Measurements from ENCODE around the gene PKD2L1.
"Not testable (repeated sequence)": the region's sequence is repeated elsewhere in the genome, so short reads cannot be mapped to it uniquely, and the experiment has no call there.

The PKD2L1 gene

DNA sequence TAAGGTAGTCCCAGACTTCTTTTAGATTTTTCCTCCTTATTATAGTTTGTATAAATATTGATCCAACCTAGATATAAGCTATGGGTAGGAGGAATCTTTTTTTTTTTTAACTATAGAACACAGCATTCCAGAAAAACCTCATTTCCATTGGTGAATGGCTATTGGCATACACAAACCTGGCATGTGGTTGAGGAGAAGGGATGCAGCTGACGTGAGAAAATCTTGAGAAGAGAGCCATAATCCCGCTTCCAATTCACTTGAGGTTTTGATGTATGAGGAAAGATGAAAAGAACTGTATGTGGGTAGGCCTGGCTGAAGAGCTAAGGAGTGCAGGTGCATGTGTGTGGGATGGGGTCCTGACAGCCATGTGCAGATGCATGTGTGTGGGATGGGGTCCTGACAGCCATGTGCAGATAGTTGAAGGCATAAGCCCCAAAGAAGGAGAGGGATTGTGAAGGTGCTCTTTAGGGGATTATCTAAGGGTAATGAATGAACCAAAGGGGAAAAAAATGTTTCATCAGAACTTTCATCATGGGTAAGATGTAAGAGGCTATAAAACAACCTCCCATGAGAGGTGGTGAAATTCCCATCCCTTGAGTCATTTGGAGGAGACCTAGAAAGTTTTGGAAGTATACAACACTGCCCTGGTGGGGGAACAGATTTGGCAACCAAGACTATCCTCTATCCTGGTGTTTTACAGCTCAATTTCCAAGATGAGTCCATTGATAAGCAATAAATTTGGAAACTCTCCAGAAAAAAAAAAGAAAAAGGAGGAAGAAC is 3.8 kb upstream of the PKD2L1 start:
- no peak for DNase-seq

DNA sequence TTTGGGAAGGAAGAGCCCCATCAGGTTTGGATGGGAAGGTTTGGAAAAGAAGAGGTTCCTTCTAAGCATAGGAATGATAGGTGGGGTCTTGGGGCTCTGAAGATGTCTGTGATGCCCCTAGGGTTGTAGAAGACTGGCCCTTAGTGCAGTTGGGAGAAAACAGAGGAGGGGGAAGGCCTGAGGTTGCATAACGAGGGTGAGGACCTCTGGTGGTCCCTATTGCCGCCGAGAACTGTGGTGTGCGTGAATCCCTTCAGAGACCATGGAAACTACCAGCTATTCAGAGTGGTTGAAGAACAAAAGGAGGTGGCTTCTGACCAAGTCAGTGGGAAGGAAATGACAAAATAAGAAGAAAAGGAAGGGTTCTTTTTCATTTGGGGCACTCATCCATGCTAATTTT is 3.1 kb upstream of the PKD2L1 start:
- no peak for DNase-seq

DNA sequence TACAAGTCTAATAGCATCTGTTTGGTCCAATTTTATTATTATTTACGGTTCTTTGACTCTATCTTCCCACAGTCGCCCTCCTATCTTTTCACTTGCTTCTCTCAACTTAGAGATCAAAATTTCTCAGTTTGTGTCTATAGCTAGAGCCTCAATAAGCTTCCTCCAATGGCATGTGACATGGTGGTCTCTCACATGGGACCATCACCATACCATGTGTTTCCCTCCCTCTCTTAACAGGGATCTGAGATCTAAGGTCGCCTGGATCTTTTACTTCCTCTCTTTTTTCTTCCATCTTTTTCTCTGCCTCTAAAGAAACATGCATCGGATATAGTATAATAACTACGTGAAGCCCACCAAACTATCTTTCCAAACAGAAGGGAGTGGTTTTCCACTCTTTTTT is 1.8 kb downstream of the PKD2L1 start:
- DNase-seq = no peak

DNA sequence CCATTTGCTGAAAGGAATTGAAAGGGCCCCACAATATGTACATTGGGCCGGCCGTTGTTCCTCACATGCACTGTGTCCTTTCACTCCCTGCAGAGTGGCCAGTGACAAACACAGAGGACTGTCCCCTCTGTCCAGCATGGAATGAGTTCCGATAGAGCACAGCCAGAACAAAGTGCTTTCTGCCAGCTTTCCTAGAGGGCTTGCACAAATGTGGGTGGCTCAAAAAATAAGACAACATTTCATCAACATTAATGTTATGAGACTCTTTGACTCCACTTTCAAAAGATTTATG is 2.4 kb downstream of the PKD2L1 start:
- DNase-seq = no peak

DNA sequence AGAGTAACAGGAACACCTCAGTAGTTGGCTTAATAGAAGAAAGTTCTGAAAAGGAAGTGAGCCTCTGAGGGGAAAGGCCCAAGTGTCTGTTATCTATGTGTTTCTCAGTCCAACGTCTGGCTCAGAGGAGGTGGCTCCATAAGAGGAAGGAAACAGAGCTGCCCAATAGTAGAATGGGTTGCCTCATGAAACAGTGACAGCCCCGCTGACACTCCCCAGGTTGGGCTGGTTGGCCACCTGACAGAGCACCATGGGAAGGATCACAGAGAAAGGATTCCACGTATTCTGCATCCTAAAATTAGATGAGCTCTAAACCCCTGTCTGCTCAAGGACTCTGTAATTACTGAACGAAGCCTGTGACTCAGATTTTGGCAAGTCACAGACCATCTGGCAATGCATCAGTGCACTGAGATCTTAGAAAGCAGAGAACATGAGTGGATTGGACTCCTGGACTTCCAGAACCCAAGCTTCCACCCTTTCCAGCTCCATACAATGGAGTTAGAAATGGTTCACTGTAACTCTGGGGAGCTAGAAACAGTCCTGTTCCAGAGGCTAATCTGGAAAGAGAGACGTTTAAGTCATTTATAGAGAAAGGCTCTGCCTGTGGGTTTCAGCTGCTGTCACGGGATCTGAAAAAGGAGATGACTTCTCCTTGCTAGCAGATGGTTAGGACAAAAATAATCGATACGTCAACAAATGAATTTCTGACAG is 2.9 kb downstream of the PKD2L1 start:
- DNase-seq = peak in 1 of 3 experiments; percentile 11

DNA sequence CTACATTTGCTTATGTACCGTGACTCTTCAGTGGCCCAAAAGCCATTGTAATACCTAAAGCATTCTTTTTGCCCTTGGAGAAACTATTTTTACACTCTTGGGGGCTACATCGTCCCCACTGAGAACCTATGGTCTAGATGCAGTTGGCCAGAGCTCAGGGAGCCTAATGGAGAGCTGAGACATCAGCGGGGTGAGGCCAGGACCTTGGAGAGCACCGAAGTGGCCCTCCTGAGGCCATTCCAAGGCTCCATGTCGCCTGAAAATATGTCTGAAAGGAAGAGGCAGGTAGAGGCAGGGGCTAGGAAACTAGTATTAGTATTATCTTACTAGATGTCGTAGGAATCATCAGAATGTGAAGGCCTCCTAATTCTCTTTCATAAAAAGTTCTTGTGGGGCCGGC is 4.9 kb downstream of the PKD2L1 start:
- no peak for DNase-seq

DNA sequence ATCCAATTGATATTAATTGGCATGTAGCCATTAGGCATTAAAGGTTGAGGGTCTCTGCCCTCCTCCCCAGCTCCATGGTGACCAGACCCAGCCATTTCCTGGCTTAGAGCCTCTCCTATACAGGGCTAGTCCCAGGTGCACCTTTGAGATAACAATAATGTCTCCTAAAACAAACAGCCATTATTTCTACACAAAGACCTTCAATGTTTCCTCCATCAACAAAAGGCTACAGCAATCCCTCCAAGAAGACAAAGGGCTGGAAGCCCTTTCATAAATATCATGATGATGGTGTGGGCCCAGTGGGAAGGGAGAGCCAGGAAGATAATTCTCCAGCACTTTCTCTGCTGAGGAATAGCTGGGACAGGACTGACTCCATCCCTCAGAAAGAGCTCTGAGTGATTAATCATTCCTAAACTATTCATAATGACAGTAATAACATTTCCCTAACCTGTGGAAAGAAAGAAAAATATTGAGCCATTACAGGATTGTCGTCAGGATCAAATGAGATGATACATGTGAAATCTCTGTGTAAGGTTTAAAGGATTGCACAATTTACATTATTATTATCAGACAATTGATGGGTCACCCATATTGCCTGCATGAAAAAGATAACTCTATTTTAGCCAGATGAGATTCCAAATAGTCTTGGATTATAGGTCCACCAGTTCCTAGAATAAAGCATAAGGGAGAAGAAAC is 10.2 kb downstream of the PKD2L1 start:
- peak in 2 of 3 experiments; percentile 46 to 82 for DNase-seq

DNA sequence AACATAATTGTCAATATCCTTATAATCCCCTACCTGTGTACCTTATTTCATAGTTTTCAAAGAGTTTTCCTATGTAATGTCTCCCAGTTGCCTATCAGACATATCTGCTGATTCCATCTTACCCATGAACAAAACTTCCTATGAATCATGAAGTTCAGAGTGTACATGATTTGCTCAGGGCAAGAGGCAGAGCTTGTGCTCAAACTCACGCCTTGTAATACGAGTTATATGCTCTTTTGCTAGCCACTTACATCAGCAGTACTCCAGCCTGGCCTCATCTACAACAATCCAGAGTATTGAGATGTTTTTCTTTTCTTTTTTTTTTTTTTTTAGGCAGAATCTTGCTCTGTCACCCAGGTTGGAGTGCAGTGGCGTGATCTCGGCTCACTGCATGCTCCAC is 11.8 kb downstream of the PKD2L1 start:
- no peak for DNase-seq

DNA sequence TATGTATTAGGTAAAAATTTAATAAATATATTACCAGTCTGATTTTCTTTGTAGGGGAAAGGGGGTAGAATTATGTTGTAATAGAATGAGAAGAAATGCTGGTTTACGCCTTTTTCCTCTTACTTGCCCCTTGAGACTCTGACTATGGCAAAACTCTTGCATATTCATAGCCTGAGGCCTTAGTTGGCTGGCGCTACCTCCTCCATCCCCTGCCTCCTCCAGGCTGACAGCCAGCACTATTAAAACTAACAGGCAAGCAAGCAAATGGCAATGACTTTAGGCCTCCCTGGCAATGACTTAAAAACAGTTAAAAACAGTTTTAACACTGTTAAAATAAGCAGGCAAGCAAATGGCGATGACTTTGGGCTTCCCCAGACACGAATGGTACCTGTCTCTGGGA is 14.4 kb downstream of the PKD2L1 start:
- DNase-seq = no peak

DNA sequence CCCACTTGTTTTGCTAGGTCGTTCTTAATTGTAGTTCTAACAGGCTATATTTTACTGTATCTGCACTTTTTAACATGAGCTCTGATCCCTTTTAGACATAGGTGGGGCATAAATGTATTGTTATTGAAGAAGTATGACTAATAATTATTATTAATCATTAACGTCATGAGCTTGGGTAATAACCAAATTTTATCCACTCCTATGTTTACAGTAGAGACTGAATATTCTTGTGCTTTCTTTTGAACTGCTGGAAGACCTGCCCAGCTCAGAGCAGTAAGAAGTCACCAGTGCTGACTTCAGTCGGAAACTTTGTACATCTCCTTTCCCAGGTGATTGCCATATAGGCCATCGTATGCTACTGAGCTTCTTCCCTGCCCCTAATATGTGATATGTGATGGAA is 18.7 kb downstream of the PKD2L1 start:
- no peak for DNase-seq

DNA sequence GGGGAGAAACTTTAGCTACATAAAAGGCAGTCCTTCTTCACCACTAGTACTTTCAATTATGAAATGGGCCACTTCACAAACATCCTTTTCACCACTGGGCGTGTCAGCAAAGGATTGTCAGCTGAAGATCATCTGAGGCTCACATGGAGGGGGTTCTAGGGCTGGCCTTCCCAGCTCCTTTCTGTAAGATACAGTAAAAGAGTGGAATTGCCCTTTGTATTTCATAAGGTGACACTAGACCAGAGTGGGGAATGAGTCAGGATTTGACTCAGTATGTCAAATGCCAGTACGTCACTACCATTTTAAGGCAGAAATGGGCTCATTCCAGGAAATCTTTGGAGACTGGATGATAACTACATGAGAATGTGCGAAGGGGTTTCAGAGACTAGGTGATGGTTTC is 22.3 kb downstream of the PKD2L1 start:
- no peak for DNase-seq

DNA sequence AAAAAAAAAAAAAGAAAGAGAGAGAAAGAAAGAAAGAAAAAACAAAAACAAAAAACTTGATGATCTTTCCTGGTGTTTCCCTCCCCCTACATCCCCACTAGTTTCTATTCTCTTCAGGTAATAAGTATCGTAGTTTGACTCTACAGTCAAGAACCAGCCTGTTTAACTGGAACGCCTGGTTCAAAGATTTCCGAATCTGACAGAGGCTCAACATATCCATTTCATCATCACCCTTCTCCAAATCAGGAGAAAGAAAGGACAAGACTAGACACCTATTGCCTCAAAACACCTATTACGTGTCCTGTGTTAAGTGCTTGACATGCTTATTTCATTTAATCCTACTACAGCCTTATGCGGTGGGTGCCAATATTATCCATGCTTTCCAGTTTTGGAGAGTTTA is 23.2 kb downstream of the PKD2L1 start:
- DNase-seq = no peak

DNA sequence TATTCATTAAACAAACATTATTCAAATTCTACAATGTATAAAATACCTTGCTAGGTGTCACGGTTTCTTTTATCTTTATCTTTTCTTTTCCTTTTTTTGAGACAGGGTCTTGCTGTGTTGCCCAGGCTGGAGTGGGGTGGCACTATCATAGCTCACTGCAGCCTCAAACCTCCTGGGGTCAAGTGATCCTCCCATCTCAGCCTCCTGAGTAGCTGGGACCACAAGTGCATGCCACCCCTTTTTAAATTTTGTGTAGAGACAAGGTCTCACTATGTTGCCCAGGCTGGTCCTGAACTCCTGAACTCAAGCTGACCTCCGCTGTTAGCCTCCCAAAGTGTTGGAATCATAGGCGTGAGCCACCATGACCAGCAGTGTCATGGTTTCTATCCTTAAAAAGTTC is 25.6 kb downstream of the PKD2L1 start:
- no peak for DNase-seq

DNA sequence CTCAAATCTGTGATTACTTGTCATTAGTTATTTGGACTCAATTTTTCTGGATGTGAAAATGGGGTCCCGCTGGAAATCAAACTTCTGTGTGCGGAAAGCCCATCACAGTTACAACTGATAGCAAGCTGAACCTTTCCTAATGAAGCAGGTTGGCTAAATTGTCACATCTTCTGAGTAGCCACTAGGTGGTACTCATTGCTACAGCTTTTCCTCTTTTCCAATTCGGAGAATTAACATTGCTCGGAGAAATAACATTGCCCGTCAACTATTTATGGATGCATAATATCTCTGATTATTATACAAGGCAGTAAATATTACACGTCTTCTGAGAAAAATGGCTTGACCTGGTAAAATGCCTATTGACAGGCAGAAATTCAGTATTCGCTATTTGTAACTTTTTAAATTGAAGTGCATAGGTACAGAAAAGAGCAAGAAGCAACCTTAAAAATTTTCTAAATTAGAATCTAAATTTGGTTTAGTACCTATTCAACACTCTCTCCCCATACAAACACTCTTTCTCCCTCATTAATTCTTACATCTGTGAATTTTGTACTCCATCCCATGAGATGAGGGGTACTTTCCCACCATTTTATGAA is 26.2 kb downstream of the PKD2L1 start:
- peak in 2 of 3 experiments; percentile 1 to 44 for DNase-seq

DNA sequence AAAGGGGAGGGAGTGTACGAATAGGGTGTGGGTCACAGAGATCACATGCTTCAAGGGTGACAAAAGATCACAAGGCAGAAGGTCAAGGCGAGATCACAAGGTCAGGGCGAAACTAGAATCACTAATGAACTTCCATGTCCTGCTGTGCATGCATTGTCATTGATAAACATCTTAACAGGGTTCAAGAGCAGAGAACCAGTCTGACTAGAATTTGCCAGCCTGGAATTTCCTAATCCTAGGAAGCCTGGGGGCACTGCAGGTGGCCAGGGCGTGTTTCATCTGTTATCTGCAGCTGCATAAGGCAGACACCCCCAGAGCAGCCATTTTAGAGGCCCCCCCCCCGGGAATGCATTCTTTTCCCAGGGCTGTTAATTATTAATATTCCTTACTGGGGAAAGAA is 28.9 kb downstream of the PKD2L1 start:
- DNase-seq = peak in 2 of 3 experiments; percentile 2 to 33

DNA sequence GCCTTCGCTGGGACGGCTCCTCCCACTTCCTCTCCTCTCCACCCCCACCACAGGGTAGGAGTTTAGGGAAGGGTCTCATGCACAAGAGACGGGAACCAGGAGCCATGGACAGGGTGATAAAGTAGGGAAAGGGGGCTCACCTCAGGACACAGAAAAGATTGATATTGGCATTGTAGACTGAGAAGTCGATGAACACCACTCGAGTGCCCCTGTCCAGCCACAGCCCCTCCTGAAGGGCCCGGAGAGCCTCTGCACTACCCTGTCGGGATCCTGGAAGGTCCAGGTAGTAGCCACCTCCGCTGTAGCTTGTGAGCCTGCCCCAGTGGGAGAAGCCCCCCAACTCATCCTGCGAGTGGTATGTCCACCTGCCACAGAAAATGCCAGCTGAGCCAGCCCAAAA is 32.8 kb downstream of the PKD2L1 start:
- no peak for DNase-seq

DNA sequence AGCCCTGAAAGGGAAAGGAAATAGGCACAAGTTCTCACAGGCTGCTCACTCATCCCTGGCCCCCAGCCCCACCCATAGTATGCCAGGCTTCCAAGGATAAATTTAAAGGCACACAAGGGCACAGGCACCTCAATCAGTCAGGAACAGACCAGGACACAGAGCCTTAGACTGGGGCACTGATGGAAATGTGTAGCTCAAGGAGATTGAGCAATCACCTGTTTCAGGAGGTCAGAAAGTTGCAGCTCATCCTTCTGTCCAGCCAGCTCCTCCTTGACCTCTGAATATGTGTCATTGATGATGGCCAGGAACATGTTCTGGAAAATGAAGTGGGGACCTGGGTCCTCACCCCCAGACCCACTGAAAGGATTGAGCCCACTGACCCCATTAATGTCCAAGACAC is 37.0 kb downstream of the PKD2L1 start:
- DNase-seq = no peak

DNA sequence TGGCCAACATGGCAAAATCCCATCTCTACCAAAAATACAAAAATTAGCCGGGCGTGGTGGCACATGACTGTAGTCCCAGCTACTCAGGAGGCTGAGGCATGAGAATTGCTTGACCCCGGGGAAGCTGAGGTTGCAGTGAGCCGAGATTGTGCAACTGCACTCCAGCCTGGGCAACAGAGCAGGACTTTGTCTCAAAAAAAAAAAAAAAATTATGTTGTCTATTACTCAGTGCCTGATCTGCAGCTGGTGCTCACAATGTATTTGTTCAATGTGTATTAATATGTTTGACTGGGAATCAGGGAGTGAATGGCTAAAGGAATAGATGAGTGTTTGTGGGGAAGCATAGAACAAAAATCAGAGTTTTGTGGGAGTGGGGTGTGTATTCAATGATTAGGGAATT is 37.7 kb downstream of the PKD2L1 start:
- DNase-seq = not testable (repeated sequence)

DNA sequence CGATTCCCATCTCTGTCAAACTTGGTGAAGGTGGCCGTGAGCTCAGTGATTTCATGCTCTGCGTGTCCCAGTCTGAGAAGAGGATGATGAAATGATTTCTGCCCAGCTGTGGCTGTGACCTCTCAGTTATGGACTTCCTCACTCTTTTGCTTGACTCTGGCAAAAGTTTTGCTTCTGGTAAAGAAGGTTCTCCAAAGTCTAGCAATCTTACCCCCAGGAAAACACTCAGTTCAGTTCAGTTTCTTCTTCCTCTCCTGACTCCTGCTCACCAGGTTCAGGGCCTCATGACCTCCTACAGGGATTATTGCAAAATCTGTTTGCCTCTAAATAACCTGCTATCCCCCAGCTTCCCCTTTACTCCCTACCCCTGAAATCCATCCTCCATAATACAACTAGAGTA is 38.7 kb downstream of the PKD2L1 start:
- no peak for DNase-seq

DNA sequence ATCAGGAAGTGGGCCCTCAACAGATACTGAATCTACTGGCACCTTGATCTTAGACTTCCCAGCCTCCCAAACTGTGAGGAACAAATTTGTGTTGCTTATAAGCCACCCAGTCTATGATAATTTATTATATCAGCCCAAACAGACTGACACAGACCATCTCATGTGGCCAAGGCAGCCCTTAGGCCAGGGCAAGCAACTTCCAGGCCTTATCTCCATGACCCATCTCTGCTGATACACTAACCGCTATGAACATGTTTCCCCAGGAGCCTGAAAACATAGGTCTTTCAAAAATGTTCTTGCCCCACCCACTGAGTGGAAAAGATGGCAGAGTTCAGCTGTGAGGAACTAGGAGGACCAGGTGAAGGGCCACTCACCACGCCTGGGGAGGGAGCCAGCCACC is 40.4 kb downstream of the PKD2L1 start:
- DNase-seq = no peak

DNA sequence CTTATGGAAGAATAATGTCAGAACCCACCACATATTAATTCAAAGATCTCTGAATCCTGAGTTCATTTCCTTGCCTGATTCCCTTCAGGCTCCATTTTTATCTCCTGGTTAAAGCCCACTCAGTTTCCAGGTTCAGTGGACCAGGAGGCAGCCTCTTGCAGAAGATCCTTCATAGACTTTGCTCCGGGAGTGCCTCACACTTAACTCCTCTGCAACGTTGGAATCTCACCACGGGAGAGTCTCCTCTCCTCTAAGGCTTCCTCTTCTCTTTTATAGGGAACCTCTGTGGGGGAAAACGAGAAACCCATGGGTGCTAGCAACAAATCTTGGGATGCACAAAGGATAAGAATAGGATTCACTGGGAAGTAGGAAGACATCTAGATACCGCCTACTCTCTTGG is 41.8 kb downstream of the PKD2L1 start:
- DNase-seq = no peak

DNA sequence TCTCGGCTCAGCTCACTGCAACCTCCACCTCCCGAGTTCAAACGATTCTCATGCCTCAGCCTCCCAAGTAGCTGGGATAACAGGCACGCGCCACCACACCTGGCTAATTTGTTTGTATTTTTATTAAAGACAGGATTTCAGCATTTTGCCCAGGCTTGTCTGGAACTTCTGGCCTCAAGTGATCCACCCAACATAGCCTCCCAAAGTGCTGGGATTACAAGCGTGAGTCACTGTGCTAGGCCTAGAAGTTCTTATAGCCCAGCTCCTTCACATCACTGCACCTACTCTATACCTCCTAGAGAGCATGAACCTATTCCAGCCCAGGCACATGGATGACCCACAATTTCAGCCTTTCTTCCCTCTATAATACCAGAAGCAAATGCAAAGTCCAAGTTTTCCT is 42.3 kb downstream of the PKD2L1 start:
- no peak for DNase-seq
